Uterus (tissue), 2 donors: ENCODE data around the gene CTXND2.
"Not testable (repeated sequence)": the region's sequence is repeated elsewhere in the genome, so short reads cannot be mapped to it uniquely, and the experiment has no call there.

ENCODE experiments used
- CTCF ChIP-seq, 4 experiments: fragments of 200-600 bp in 2 of 4; fragments of 450-650 bp in 2 of 4; sonication (generic) in 2 of 4; IDR thresholded peaks; one replicate each; pipeline ENCODE4 v1.5.1; 2016 to 2019; ENCODE audit warnings: antibody characterized with exemption in 4 of 4, mild to moderate bottlenecking in 2 of 4, moderate library complexity in 1 of 4
- POLR2A ChIP-seq, 2 donors: fragments of 450-650 bp; IDR thresholded peaks; one replicate each; pipeline ENCODE4 v1.6.1; 2016; ENCODE audit warnings: antibody characterized with exemption in 2 of 2, mild to moderate bottlenecking in 1 of 2, moderate library complexity in 1 of 2

DNA sequence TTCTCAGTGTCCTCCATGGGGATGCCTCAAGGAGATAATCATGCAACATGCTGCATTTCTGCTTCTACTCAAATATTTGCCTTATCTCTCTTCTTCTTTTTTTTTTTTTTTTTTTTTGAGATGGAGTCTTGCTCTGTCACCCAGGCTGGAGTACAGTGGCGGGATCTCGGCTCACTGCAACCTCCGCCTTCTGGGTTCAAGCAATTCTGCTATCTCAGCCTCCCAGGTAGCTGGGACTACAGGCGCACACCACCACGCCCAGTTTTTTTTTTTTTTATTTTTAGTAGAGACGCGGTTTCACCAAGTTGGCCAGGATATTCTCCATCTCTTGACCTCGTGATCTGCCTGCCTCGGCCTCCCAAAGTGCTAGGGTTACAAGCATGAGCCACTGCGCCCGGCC is 46.1 kb upstream of the CTXND2 start:
- not testable (repeated sequence) for TF ChIP-seq CTCF, POLR2A (IDR thresholded peaks at IDR 0.05)
